Astrocyte (in vitro differentiated cells and primary cell): ENCODE results near the gene GRK2. TPM values are rescaled to one million over a fixed set of nuclear protein-coding genes. Genes with fewer than 3 reads are reported as not detected.

ENCODE experiments used
- DNase-seq: peaks from one replicate; pipeline ENCODE4 v3.0.0-alpha.2; 2010; ENCODE audit warnings: low read depth
- FAIRE-seq: peaks from 2 replicates; lab custom pipeline; 2011; peaks lifted over from hg19 to GRCh38; lab: Jason Lieb, UNC
- H2AFZ ChIP-seq: 2 replicates; pipeline ENCODE4 v1.6.0; 2012; ENCODE audit warnings: low read depth, low read length, inconsistent platforms
- H3K27ac ChIP-seq: 2 replicates; pipeline ENCODE4 v1.5.1; 2011; ENCODE audit warnings: low read depth, low read length, inconsistent platforms
- H3K27me3 ChIP-seq: 2 replicates; pipeline ENCODE4 v1.6.0; 2011; ENCODE audit warnings: low read length, inconsistent platforms; ENCODE audit not compliant: insufficient read depth
- H3K36me3 ChIP-seq: 2 replicates; pipeline ENCODE4 v1.5.1; 2011; ENCODE audit warnings: low read length, inconsistent platforms; ENCODE audit not compliant: insufficient read depth
- H3K4me1 ChIP-seq: 2 replicates; pipeline ENCODE4 v1.5.1; 2011; ENCODE audit warnings: low read length, inconsistent platforms; ENCODE audit not compliant: insufficient read depth
- H3K4me2 ChIP-seq: 2 replicates; pipeline ENCODE4 v1.6.0; 2012; ENCODE audit warnings: low read length, inconsistent platforms
- H3K4me3 ChIP-seq: 2 replicates; pipeline ENCODE4 v1.5.1; 2011; ENCODE audit warnings: low read depth, mild to moderate bottlenecking, low read length, inconsistent platforms; ENCODE audit not compliant: insufficient read depth
- H3K79me2 ChIP-seq: 2 replicates; pipeline ENCODE4 v1.6.0; 2012; ENCODE audit warnings: mild to moderate bottlenecking, low read length, inconsistent platforms; ENCODE audit not compliant: insufficient read depth
- H3K9ac ChIP-seq: 2 replicates; pipeline ENCODE4 v1.6.0; 2012; ENCODE audit warnings: mild to moderate bottlenecking, low read length, inconsistent platforms
- H3K9me3 ChIP-seq: 2 replicates; pipeline ENCODE4 v1.5.1; 2012; ENCODE audit warnings: low read depth, mild to moderate bottlenecking, low read length, inconsistent platforms; ENCODE audit not compliant: insufficient read depth
- H4K20me1 ChIP-seq: 2 replicates; pipeline ENCODE4 v1.6.0; 2012; ENCODE audit warnings: low read length, inconsistent platforms; ENCODE audit not compliant: insufficient read depth
- H3K27ac Mint-ChIP-seq: one replicate; pipeline ENCODE4 v1.8.0; 2021; ENCODE audit warnings: mild to moderate bottlenecking, mixed read lengths; ENCODE audit not compliant: unreplicated experiment
- H3K27me3 Mint-ChIP-seq: one replicate; pipeline ENCODE4 v1.8.0; 2021; ENCODE audit warnings: low read depth, mixed read lengths; ENCODE audit not compliant: unreplicated experiment
- H3K36me3 Mint-ChIP-seq: one replicate; pipeline ENCODE4 v1.8.0; 2021; ENCODE audit warnings: low read depth, mixed read lengths; ENCODE audit not compliant: unreplicated experiment
- H3K4me1 Mint-ChIP-seq: one replicate; pipeline ENCODE4 v1.8.0; 2021; ENCODE audit warnings: low read depth, mixed read lengths; ENCODE audit not compliant: unreplicated experiment
- H3K4me3 Mint-ChIP-seq: one replicate; pipeline ENCODE4 v1.8.0; 2021; ENCODE audit warnings: mild to moderate bottlenecking, moderate library complexity, mixed read lengths; ENCODE audit not compliant: unreplicated experiment
- H3K9me3 Mint-ChIP-seq: one replicate; pipeline ENCODE4 v1.8.0; 2021; ENCODE audit warnings: mild to moderate bottlenecking, mixed read lengths; ENCODE audit not compliant: unreplicated experiment
- EZH2 ChIP-seq: IDR thresholded peaks from 2 replicates; pipeline ENCODE4 v1.6.1; 2012; ENCODE audit warnings: mild to moderate bottlenecking, low read length, inconsistent platforms; ENCODE audit not compliant: insufficient read depth
- total RNA-seq: library from RNA; stranded (reverse); gene quantifications from 2 replicates; pipeline ENCODE4 v1.2.1, GENCODE V29; 2021
- TF ChIP-seq, protein P1 (sequence below): IDR thresholded peaks from 2 replicates; pipeline ENCODE4 v1.5.1; 2011; ENCODE audit warnings: low read depth, mild to moderate bottlenecking, inconsistent platforms, low read length, moderate library complexity; ENCODE audit not compliant: insufficient read depth

The GRK2 gene
- total RNA-seq, 1 donor from 2014 or later: 34.0 TPM

DNA sequence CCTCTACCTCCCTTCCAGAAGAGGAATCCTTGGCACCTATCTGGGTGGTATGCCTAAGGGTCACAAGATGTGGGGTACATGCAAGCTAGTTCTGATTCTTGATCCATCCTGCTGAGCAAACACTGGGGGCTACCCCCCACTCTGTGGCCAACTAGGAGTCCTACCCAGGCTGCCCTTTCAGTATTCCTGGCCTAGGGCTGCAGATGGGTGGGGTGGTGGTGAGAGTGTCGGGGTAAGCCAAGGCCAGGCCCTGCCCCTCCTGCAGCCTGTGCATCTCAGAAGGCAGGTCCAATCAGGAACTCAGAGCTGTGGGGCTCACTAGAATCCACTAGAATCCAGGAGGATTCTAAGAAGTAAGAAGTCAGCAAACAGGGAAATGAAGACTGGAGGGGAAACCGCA lies 47.9 kb downstream of the GRK2 start:
- no peaks in the 10 kb centered on the region for H3K4me1 Mint-ChIP-seq
- H3K27ac ChIP-seq: no peak overlapping the region
- H3K4me1 ChIP-seq: peaks cover 5% of the 10 kb centered on the region
- H3K9me3 ChIP-seq: no peaks in the 10 kb centered on the region
- no peak overlapping the region for H3K4me2 ChIP-seq
- no peak for TF ChIP-seq EZH2
- TF ChIP-seq, protein P1, sequence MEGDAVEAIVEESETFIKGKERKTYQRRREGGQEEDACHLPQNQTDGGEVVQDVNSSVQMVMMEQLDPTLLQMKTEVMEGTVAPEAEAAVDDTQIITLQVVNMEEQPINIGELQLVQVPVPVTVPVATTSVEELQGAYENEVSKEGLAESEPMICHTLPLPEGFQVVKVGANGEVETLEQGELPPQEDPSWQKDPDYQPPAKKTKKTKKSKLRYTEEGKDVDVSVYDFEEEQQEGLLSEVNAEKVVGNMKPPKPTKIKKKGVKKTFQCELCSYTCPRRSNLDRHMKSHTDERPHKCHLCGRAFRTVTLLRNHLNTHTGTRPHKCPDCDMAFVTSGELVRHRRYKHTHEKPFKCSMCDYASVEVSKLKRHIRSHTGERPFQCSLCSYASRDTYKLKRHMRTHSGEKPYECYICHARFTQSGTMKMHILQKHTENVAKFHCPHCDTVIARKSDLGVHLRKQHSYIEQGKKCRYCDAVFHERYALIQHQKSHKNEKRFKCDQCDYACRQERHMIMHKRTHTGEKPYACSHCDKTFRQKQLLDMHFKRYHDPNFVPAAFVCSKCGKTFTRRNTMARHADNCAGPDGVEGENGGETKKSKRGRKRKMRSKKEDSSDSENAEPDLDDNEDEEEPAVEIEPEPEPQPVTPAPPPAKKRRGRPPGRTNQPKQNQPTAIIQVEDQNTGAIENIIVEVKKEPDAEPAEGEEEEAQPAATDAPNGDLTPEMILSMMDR: no peak
- no peaks in the 10 kb centered on the region for H3K79me2 ChIP-seq
- no peaks in the 10 kb centered on the region for H3K9me3 Mint-ChIP-seq
- no peak overlapping the region for H2AFZ ChIP-seq
- peaks cover 3% of the 10 kb centered on the region for H3K36me3 Mint-ChIP-seq
- FAIRE-seq (no peak), DNase-seq (no peak)
- H3K27me3 ChIP-seq: no peaks in the 10 kb centered on the region
- no peaks in the 10 kb centered on the region for H4K20me1 ChIP-seq
- peaks cover 3% of the 10 kb centered on the region for H3K27me3 Mint-ChIP-seq
- no peak overlapping the region for H3K27ac Mint-ChIP-seq
- no peak overlapping the region for H3K4me3 Mint-ChIP-seq
- no peaks in the 10 kb centered on the region for H3K36me3 ChIP-seq
- H3K9ac ChIP-seq: no peak overlapping the region
- H3K4me3 ChIP-seq: no peak overlapping the region

DNA sequence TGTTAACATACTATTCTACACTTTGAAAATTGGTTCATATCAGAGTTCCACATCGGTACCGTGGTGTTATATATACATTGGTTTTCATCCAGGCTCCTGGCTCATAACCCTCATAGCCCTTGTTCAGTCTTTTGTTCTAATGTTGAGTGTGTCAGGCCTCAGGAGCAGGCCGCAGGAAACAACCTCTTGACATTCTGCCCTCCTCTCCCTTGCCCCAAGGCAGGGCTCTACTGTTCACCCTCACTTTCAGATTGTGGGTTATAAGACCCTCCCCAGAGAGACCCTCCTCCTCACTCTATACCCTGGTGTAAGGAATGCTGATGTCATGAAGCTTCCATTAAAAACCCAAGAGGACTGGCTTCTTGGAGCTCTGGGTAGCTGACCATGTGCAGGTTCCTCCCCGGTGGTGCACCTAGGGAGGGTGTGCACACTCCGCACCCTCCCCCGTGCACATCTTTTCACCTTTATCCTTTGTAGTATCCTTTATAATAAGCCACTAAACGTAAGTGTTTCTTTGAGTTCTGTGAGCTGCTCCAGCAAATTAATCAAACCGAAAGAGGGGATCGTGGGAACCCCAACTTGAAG lies 49.1 kb downstream of the GRK2 start:
- Histone ChIP-seq H3K4me3 (no peak overlapping the region), H3K4me1 (peaks cover 5% of the 10 kb centered on the region), H3K9ac (no peak overlapping the region), H3K36me3 (no peaks in the 10 kb centered on the region), H3K9me3 (no peaks in the 10 kb centered on the region), H3K79me2 (no peaks in the 10 kb centered on the region), H2AFZ (no peak overlapping the region), H3K27ac (no peak overlapping the region), H3K4me2 (no peak overlapping the region), H4K20me1 (no peaks in the 10 kb centered on the region), H3K27me3 (no peaks in the 10 kb centered on the region)
- Mint-ChIP-seq H3K4me1 (no peaks in the 10 kb centered on the region), H3K9me3 (no peaks in the 10 kb centered on the region), H3K4me3 (peak overlapping the region; percentile 34), H3K27me3 (peaks cover 4% of the 10 kb centered on the region), H3K27ac (no peak overlapping the region), H3K36me3 (peaks cover 1% of the 10 kb centered on the region)
- no peak for DNase-seq
- FAIRE-seq: no peak
- TF ChIP-seq, protein P1: no peak
- TF ChIP-seq EZH2: no peak

DNA sequence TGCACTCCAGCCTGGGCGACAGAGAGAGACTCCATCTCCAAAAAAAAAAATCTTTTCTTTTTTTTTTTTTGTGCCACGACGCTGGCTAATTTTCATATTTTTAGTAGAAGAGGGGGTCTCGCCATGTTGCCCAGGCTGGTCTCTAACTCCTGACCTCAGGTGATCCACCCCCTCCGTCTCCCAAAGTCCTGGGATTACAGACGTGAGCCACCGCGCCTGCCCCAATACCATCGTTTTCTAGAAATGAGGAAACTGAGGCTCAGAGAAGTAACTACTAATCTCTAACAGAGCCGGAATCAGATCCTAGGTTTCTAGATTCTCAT lies 50.6 kb downstream of the GRK2 start:
- H3K27me3 ChIP-seq: no peaks in the 10 kb centered on the region
- H2AFZ ChIP-seq: peak overlapping the region; percentile 93
- H3K4me1 ChIP-seq: peaks cover 5% of the 10 kb centered on the region
- Mint-ChIP-seq H3K36me3 (peaks cover 5% of the 10 kb centered on the region), H3K4me3 (peak overlapping the region; percentile 97), H3K27me3 (peaks cover 5% of the 10 kb centered on the region), H3K27ac (peak overlapping the region; percentile 77), H3K4me1 (no peaks in the 10 kb centered on the region), H3K9me3 (no peaks in the 10 kb centered on the region)
- H3K4me3 ChIP-seq: peak overlapping the region; percentile 86
- H3K36me3 ChIP-seq: no peaks in the 10 kb centered on the region
- DNase-seq (no peak), FAIRE-seq (no peak)
- no peaks in the 10 kb centered on the region for H3K79me2 ChIP-seq
- no peaks in the 10 kb centered on the region for H4K20me1 ChIP-seq
- H3K4me2 ChIP-seq: peak overlapping the region; percentile 97
- no peaks in the 10 kb centered on the region for H3K9me3 ChIP-seq
- H3K9ac ChIP-seq: peak overlapping the region; percentile 83
- TF ChIP-seq, protein P1: no peak
- no peak for TF ChIP-seq EZH2
- H3K27ac ChIP-seq: peak overlapping the region; percentile 76
